CD4-positive, alpha-beta T cell treated with Interleukin-2 at 100 ng/mL for 4 hours (primary cell): ENCODE results near the gene ANO10.
"Not testable (repeated sequence)": the region's sequence is repeated elsewhere in the genome, so short reads cannot be mapped to it uniquely, and the experiment has no call there.

Experiments used
- DNase-seq: peaks from one replicate; pipeline ENCODE4 v3.0.0-alpha.2; 2020; ENCODE audit warnings: low spot score

The ANO10 gene

GRCh38 chr3:43627360-43627759, 5.5 kb upstream of the ANO10 start:
- DNase-seq = no peak

GRCh38 chr3:43624619-43625305, 3.0 kb upstream of the ANO10 start:
- no peak for DNase-seq

- no peak for DNase-seq
These were observed 768 bp downstream of the ANO10 start for GRCh38 chr3:43620831-43621655.

- no peak for DNase-seq
These were observed 2.2 kb downstream of the ANO10 start for GRCh38 chr3:43619588-43619987.

DNA sequence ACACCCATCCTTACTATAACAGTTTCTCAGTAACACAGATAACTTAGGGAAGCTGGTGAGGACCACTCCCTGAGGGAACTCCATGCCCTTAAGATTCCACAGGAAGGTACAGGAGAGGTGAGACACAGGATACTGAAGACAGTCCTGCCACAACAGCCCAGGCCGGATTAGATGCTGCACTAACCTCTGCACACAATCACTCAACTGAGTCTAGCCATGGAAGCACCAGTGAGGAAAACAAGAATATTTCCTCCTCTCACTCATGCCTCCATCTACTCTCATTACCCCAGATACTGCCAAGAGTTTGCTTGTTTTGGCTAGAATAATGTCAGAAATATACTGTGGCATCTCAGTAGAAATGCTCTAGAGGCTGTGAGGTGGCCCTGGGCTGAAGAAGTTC, 3.7 kb downstream of the ANO10 start:
- DNase-seq = no peak

GRCh38 chr3:43616034-43616433, 5.8 kb downstream of the ANO10 start:
- no peak for DNase-seq

DNA sequence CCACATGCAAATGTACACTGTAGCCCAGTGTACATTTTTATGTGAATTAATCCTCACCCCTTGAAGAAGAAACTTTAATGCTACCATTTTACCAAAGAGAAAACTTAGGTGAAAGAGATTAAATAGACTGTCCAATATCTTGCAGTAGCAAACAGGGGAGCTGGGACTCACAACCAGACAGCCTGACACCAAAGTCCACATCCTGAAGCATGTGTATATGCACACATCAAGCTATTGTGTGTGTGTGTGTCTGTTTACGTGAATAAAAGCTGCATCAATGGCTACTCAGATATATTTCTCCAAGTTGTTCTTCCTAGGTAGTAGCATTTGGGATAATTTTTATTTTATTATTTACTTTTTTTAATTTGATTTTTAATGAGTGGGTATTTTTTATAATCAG, 6.7 kb downstream of the ANO10 start:
- DNase-seq = no peak

DNA sequence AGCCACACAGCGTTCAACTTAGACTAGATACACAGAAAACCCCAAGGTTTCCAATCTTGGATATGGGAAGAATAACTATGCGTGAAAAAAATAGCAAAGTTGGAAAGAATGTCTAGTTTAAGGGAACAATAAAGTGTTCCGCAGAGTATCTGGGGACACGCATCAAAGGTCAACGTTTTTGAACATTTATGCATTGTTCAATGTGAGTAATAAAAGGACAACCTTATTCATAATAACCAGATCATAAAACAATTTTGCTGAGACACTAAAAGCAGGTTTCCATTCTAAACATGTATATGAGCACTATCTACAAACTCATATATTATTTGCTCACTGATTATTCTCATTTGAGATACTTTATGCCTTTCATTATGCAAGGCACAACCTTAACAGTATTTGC, 7.8 kb downstream of the ANO10 start:
- no peak for DNase-seq

- DNase-seq = no peak
These were observed 9.4 kb downstream of the ANO10 start for GRCh38 chr3:43612419-43612818.

GRCh38 chr3:43609406-43609805, 12.4 kb downstream of the ANO10 start:
- DNase-seq = no peak

GRCh38 chr3:43608751-43609150, 13.1 kb downstream of the ANO10 start:
- DNase-seq = no peak

- DNase-seq = no peak
These were observed 15.5 kb downstream of the ANO10 start for GRCh38 chr3:43606284-43606683.

DNA sequence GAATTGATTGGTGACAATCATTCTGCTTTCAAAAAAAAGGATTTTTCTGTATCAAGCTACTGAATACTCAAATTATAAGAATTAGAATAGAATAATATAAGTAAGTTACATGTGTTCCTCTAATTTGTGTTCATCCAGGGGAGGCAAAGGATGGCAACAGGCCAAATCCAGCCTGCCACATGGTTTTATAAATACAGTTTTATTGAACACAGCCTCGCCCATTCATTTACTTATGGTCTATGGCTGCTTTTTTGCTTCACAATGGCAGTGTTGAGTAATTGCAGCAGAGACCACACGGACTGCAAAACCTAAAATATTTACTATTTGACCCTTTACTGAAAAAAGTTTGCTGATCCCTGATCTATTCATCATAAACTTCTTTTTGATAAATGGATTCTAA, 21.9 kb downstream of the ANO10 start:
- DNase-seq = not testable (repeated sequence)

GRCh38 chr3:43597961-43598360, 23.9 kb downstream of the ANO10 start:
- DNase-seq = no peak

- not testable (repeated sequence) for DNase-seq
These were observed 25.6 kb downstream of the ANO10 start for GRCh38 chr3:43596178-43596577.

- DNase-seq = not testable (repeated sequence)
These were observed 26.5 kb downstream of the ANO10 start for GRCh38 chr3:43595280-43595679.

DNA sequence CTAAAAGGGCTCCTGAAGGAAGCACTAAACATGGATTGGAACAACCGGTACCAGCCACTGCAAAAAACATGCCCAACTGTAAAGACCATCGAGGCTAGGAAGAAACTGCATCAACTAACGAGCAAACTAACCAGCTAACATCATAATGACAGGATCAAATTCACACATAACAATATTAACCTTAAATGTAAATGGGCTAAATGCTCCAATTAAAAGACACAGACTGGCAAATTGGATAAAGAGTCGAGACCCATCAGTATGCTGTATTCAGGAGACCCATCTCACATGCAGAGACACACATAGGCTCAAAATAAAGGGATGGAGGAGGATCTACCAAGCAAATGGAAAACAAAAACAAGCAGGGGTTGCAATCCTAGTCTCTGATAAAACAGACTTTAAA, 28.2 kb downstream of the ANO10 start:
- not testable (repeated sequence) for DNase-seq

DNA sequence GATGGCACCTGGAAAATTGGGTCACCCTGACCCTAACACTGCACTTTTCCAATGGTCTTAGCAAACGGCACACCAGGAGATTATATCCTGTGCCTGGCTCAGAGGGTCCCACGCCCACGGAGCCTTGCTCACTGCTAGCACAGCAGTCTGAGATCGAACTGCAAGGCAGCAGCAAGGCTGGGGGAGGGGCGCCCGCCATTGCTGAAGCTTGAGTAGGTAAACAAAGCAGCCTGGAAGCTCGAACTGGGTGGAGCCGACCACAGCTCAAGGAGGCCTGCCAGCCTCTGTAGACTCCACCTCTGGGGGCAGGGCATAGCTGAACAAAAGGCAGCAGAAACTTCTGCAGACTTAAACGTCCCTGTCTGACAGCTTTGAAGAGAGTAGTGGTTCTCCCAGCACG, 29.9 kb downstream of the ANO10 start:
- not testable (repeated sequence) for DNase-seq

DNA sequence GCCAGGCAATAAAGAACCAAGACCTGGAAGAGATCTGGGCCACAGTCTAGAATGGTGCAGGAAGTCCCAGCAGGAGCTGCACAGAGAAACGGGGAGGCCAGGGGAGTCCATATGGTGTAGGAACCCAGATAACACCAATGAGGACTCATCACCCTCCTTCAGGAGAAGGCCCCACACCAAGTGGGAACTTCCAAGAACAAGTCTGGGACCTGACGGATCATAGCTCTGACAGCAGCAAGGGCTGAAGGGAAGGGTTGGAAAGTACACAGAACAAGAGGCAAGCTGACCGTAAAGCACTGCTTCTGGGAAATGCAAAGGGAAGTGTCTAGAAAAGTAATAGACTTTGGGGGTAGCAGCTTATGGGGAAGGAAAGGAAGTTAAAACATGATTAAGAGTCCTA, 34.5 kb downstream of the ANO10 start:
- DNase-seq = no peak

- DNase-seq = no peak
These were observed 37.6 kb downstream of the ANO10 start for GRCh38 chr3:43584043-43584826.

DNA sequence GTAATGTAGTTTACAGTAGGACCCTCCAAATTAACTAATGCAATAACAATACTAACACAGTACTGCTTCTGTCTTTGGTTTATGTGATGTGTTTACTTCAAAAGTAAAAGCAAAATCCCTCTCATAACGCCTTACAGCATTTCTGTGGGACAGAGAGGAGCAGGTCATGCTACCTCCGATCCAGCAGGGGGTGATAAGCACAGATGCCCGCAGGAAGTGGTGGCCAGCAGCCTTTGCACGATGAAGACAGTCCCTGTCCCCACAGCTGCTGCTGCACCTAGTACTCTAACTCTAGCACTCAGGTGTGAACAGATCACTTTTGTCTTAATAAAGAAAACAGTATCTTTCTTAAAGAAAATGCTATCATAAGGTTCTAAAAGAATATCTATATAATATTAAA, 38.3 kb downstream of the ANO10 start:
- DNase-seq = no peak

GRCh38 chr3:43582866-43583265, 38.9 kb downstream of the ANO10 start:
- no peak for DNase-seq

DNA sequence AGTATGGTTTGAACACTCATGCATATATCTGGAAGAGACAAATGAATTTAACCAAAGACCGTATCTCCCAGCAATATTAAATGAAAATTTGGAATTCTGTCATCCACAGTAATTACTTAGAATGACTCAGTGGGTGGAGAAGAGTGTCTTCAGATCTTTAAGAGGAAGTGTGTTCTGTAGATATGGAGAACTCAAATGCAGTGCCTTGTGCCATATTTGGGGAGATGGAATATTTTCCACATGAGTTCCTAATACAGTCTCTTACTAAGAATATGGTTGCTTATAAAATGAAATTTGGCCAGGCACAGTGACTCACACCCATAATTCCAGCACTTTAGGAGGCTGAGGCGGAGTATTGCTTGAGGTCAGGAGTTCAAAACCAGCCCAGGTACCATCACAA, 40.5 kb downstream of the ANO10 start:
- DNase-seq = no peak
